T-helper 2 cell (primary cell): Measurements from ENCODE around the gene EAPP.
"Not testable (repeated sequence)": the region's sequence is repeated elsewhere in the genome, so short reads cannot be mapped to it uniquely, and the experiment has no call there.

ENCODE experiments used
- DNase-seq, 5 experiments: peaks; one replicate each; pipeline versions ENCODE4 v3.0.0 to v3.0.0-alpha.2; 2012 to 2022

EAPP gene

GRCh38 chr14:34538096-34538495 lies 1.4 kb downstream of the EAPP start:
- DNase-seq: not testable (repeated sequence)

- no peak for DNase-seq
Observed at GRCh38 chr14:34537677-34538009, 1.9 kb downstream of the EAPP start.

- no peak for DNase-seq
Observed at GRCh38 chr14:34536951-34537676, 2.4 kb downstream of the EAPP start.

DNA sequence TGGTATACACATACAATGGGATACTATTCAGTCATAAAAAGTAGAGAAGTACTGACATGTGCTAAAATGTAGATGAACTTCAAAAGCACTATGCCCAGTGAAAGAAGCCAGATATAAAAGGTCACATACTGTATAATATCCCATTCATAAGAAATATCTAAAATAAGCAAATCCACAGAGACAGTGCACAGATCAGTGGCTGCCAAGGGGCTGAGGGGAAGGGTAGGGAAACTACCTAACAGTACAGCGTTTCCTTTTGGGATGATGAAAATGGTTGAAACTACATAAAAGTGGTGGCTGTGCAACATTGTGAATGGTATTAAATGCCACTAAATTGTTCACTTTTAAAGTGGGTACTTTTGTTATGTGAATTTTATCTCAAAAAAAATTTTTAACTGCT lies 11.9 kb downstream of the EAPP start:
- no peak for DNase-seq

- DNase-seq: not testable (repeated sequence)
Observed at GRCh38 chr14:34524216-34524615, 15.3 kb downstream of the EAPP start.

DNA sequence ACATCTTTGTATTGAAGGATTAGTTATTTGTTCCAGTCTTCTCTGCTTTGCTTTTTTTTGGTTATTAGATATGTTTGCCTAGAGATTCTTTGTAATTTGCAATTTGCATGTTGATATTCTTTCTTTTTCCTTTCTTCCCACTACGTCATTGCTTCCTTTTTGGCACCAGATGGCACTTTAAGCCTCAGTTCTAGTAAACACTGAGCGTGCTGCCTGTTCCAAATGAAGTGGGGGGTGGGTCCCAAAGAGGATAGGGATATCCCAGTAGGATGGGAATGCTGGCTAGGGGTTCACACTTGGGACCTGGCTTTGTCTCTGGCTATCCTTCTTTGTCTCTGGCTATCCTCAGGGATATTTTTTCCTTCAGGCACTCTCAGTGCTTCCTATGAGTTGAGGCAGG lies 17.0 kb downstream of the EAPP start:
- DNase-seq: no peak

- not testable (repeated sequence) for DNase-seq
Observed at GRCh38 chr14:34521071-34521470, 18.4 kb downstream of the EAPP start.

- DNase-seq: not testable (repeated sequence)
Observed at GRCh38 chr14:34520304-34520970, 19.1 kb downstream of the EAPP start.

DNA sequence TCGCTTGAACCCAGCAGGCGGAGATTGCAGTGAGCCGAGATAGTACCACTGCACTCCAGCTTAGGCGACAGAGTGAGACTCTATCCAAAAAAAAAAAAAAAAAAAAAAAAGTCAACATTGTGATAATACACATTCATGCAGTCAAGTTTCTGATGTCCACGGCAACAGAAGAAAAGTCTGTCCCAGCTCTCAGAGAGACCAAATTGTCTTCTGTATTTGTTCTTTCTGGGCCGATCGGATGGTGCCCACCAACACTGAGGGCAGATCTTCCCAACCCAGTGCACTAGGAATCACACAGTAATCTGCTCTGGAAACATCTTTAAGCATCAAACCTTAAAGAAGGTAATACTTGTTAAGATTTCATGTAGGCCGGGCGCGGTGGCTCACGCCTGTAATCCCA lies 31.6 kb downstream of the EAPP start:
- DNase-seq: no peak

GRCh38 chr14:34507459-34507858 lies 32.0 kb downstream of the EAPP start:
- no peak for DNase-seq

- DNase-seq: not testable (repeated sequence)
Observed at GRCh38 chr14:34505124-34505491, 34.4 kb downstream of the EAPP start.

DNA sequence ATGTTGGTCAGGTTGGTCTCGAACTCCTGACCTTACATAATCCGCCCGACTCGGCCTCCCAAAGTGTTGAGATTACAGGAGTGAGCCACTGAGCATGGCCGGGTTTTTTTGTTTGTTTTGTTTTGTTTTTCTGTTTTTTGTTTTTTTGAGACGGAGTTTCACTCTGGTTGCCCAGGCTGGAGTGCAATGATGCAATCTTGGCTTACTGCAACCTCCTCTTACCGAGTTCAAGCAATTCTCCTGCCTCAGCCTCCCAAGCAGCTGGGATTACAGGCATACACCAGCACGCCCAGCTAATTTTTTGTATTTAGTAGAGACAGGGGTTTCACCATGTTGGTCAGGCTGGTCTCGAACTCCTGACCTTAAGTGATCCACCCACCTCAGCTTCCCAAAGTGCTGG lies 35.5 kb downstream of the EAPP start:
- DNase-seq: not testable (repeated sequence)

GRCh38 chr14:34502545-34503225 lies 36.8 kb downstream of the EAPP start:
- no peak for DNase-seq

- DNase-seq: no peak
Observed at GRCh38 chr14:34502001-34502400, 37.5 kb downstream of the EAPP start.

GRCh38 chr14:34501004-34501580 lies 38.4 kb downstream of the EAPP start:
- DNase-seq: no peak

GRCh38 chr14:34498684-34499412 lies 40.7 kb downstream of the EAPP start:
- DNase-seq: peak in 1 of 5 experiments; percentile 25

DNA sequence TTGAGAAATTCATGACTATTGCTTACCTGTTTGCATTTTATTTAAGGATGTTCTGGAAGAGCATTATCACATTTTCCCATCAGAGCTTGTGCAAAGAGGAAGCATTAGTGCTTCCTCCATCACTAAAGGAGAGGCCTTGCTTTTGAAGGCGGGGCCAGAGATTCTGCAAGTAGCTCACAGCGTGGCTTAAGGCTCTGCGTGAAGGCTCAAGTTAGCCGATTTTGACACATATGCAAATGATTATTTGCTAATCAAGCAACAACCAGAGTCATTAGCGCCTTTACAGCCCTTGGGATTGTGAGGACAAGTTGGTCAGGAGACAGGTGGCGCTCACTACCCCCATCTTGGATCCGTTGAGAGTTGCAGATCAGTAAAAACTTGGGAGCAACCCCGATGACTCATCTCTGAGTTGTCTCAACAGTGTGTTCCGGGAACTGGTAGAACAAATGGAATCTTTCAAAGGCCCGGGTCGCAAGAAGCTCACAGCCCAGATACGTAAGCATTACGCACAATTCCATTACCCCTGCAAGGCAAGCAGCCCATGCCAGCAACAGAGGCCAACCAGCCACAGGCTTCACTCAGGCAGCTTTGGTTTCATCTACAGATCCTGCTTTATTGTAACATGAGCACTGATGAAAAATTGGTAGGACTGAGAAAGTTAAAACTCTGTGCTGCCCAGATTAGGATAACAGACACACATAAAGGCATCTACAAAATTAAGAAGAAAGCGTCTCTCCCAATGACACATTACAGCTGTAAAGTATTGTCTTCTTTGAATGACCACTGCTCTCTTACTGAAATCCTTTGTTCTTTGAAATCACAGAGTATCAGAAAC lies 42.6 kb downstream of the EAPP start:
- no peak for DNase-seq

GRCh38 chr14:34496007-34496678 lies 43.4 kb downstream of the EAPP start:
- DNase-seq: no peak

DNA sequence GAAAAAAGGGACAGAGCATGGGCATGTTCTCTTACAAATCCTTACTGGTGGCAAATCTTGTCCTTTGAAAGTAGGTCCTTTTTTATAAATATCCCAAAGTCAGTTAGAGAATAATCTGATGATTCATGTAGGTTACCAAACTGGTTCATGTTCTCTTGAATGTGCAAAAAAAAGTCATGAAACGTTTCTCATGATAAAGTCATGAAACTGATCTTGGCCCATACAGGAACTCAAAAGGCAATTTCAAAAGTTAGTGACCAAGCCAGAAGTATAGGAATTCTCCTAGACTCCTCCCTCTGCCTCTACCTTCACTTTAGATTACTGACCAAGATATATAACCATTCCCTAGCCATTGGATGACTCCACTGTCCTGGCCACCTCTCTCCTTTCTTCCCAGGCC lies 50.2 kb downstream of the EAPP start:
- no peak for DNase-seq

GRCh38 chr14:34488528-34488927 lies 51.0 kb downstream of the EAPP start:
- no peak for DNase-seq

DNA sequence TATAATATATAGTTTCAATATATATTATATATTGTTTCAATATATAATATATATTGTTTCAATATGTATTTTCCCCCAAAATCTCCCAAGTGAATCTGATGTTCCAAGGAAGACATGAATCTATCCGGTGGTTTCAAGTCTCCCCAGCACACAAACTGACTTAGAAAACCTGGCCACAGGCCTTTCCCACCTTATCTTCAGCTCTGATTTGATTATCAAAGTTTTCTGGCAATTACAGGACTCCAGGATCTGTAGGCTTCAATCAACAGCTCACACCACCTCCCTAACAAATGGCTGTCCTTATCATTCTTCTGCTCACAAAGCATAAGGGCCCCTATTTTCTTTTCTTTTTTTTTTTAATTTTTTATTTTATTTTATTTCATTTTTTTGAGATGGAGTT lies 54.8 kb downstream of the EAPP start:
- no peak for DNase-seq
